Osteocyte (in vitro differentiated cells): ENCODE data around the gene CCNF. TPM values are rescaled to one million over a fixed set of nuclear protein-coding genes. Genes with fewer than 3 reads are reported as not detected.

Source experiments
- DNase-seq: peaks from one replicate; pipeline ENCODE4 v3.0.0; 2021; ENCODE audit warnings: mixed read lengths; ENCODE audit not compliant: unreplicated experiment; ENCODE audit errors: extremely low spot score
- H3K27ac Mint-ChIP-seq: one replicate; pipeline ENCODE4 v1.8.0; 2021; ENCODE audit warnings: mild to moderate bottlenecking, mixed read lengths; ENCODE audit not compliant: unreplicated experiment
- H3K27me3 Mint-ChIP-seq: one replicate; pipeline ENCODE4 v1.8.0; 2021; ENCODE audit warnings: mixed read lengths; ENCODE audit not compliant: unreplicated experiment
- H3K36me3 Mint-ChIP-seq: one replicate; pipeline ENCODE4 v1.8.0; 2021; ENCODE audit warnings: mixed read lengths; ENCODE audit not compliant: unreplicated experiment
- H3K4me1 Mint-ChIP-seq: one replicate; pipeline ENCODE4 v1.8.0; 2021; ENCODE audit warnings: mixed read lengths; ENCODE audit not compliant: unreplicated experiment
- H3K4me3 Mint-ChIP-seq: one replicate; pipeline ENCODE4 v1.8.0; 2021; ENCODE audit warnings: mild to moderate bottlenecking, moderate library complexity, mixed read lengths; ENCODE audit not compliant: unreplicated experiment
- H3K9me3 Mint-ChIP-seq: one replicate; pipeline ENCODE4 v1.8.0; 2021; ENCODE audit warnings: mixed read lengths; ENCODE audit not compliant: unreplicated experiment
- total RNA-seq: library from RNA; stranded (reverse); gene quantifications from 2 replicates; pipeline ENCODE4 v1.2.1, GENCODE V29; 2021
- TF ChIP-seq, protein P1 (sequence below): fragments of 200-600 bp; sonication (generic); IDR thresholded peaks from 2 replicates; pipeline ENCODE4 v1.5.0; 2021; ENCODE audit warnings: antibody characterized with exemption, mild to moderate bottlenecking, moderate library complexity

The CCNF gene
- total RNA-seq, 1 donor from 2014 or later, result 10.0 TPM

DNA sequence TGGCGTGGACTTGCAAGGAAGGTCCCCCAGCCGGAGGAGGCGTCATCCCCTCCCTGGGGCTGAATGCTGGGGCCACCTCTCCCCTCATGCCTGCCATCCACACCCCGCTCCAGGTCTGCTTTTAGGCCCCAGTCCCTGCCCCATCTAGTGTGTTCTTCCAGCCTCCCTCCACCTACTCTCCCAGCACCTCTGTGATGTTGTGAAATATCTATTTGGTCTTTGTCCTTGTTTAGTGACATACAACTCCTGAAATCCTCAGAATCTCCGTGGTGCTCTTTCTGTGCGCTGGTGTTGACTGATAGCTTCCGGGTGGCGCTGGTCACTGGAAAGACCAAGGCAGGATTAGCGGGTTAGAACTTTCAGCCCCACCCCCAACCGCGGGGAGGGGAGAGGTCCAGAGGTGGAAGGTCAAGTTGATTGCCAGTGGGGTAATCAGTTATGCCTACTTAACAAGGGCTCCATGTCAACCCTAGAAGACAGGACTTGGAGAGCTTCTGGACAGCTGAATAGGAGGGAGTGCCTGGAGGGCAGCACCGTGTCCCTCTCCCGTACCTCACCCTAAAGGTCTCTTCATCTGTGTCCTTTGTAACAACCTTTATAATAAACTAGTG is 55.8 kb downstream of the CCNF start:
- H3K27me3 Mint-ChIP-seq, result no peaks in the 10 kb centered on the region
- H3K36me3 Mint-ChIP-seq, result no peaks in the 10 kb centered on the region
- no peaks in the 10 kb centered on the region for H3K9me3 Mint-ChIP-seq
- H3K4me3 Mint-ChIP-seq, result no peak overlapping the region
- TF ChIP-seq, protein P1, sequence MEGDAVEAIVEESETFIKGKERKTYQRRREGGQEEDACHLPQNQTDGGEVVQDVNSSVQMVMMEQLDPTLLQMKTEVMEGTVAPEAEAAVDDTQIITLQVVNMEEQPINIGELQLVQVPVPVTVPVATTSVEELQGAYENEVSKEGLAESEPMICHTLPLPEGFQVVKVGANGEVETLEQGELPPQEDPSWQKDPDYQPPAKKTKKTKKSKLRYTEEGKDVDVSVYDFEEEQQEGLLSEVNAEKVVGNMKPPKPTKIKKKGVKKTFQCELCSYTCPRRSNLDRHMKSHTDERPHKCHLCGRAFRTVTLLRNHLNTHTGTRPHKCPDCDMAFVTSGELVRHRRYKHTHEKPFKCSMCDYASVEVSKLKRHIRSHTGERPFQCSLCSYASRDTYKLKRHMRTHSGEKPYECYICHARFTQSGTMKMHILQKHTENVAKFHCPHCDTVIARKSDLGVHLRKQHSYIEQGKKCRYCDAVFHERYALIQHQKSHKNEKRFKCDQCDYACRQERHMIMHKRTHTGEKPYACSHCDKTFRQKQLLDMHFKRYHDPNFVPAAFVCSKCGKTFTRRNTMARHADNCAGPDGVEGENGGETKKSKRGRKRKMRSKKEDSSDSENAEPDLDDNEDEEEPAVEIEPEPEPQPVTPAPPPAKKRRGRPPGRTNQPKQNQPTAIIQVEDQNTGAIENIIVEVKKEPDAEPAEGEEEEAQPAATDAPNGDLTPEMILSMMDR, result no peak
- DNase-seq, result no peak
- H3K27ac Mint-ChIP-seq, result no peak overlapping the region
- H3K4me1 Mint-ChIP-seq, result peaks cover 23% of the 10 kb centered on the region

DNA sequence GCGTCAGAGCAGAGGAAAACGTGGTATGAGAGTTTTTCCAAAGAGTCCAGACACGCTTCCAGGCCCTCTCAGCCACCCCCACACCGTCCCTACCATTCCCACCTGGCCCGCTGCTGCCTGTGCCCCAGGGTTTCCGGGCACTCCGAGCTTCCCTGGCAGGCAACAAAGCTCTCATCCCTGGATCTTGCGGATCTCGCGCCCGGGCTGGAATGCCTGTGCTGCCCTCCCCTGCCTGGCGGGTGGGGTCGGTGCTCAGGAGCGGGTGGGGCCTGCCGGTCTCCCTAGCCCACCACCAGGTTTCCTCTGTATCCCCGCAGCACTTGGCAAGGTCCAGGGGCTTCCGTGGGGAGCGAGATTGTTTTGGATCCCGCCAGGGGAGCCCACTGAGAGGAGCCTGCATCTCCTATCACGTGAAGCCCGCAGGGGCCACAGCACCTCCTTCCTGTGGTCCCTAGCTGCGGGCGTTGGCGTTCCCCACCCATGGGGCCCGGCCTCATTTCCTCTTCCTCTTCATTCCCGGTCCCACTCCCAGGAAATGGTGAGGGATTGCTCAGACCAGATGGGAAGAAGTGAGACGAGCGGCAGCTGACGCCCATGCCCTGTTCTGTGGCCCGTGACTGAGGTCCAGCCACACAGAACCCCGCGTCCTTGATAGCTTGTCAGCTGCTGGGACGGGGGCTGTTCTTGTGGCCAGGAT is 56.7 kb downstream of the CCNF start:
- Mint-ChIP-seq H3K4me1 (peaks cover 23% of the 10 kb centered on the region), H3K4me3 (no peak overlapping the region), H3K36me3 (no peaks in the 10 kb centered on the region), H3K27me3 (no peaks in the 10 kb centered on the region), H3K27ac (no peak overlapping the region), H3K9me3 (no peaks in the 10 kb centered on the region)
- DNase-seq, result no peak
- TF ChIP-seq, protein P1, result no peak

DNA sequence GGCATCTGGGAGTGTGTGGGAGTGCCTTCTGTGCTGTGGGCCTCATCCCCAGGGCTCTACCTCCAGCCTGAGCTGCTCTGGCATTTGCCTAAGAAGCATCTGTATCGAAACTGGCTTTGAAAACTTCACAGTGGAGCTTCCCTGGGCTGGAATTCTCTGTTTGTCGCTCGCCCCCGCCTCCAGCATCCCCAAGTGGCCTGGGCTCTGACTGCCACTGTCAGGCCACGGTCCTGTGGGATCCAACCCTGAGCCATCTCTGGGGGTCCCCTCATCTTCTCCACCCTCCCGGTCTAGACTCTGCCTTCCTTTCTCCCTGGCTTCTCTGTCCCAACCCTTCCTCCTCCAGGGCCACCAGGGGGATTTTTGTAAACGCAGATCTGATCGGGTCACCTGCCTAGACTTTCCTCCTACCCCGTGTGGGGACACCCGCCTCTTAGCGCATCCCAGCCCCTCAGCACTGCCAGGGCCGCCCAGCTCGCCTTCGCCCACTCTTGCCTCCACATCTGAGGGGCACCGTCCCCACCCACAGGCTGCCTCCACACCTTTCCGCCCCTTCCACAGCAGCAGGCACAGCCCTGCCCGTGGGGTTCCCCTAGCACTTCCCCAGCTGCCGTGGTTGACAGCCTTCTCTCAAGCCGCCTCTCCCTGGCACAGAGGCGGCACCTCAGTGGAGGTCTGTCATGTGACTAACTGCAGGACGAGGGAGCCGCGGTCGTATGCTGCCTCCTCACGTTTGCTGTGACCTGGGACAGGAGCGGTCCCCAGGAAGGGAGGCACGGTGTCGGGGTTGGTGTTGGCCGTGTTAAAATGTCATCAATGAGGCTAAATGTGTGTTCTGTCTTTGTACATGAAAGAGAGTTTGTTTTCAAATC is 57.6 kb downstream of the CCNF start:
- Mint-ChIP-seq H3K4me1 (peaks cover 23% of the 10 kb centered on the region), H3K9me3 (no peaks in the 10 kb centered on the region), H3K27ac (peak overlapping the region; percentile 48), H3K4me3 (no peak overlapping the region), H3K27me3 (no peaks in the 10 kb centered on the region), H3K36me3 (no peaks in the 10 kb centered on the region)
- no peak for DNase-seq
- TF ChIP-seq, protein P1, result no peak

DNA sequence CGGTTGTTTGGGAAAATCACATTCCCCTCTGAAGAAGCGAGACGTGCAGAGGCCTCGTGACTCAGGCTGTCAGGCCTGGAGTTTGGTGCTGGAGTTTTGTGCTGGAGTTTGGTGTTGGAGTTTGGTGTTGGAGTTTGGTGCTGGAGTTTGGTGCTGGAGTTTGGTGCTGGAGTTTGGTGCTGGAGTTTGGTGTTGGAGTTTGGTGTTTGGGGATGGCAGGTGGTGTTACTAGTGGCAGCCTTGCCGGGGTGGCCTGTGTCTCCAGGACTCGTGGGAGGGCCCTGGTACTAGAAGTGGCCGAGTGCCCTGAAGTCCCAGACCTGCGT is 58.2 kb downstream of the CCNF start:
- no peaks in the 10 kb centered on the region for H3K27me3 Mint-ChIP-seq
- no peaks in the 10 kb centered on the region for H3K36me3 Mint-ChIP-seq
- peaks cover 20% of the 10 kb centered on the region for H3K4me1 Mint-ChIP-seq
- no peak overlapping the region for H3K4me3 Mint-ChIP-seq
- no peak for DNase-seq
- no peaks in the 10 kb centered on the region for H3K9me3 Mint-ChIP-seq
- peak overlapping the region; percentile 48 for H3K27ac Mint-ChIP-seq
- TF ChIP-seq, protein P1, result no peak
